HEK293 (cell line): ENCODE results near the gene PLCXD1.

Source experiments
- GFI1B ChIP-seq: fragments of 450-650 bp; formaldehyde crosslinking; IDR thresholded peaks from 2 replicates; pipeline ENCODE4 v1.5.1; 2016; ENCODE audit warnings: missing biosample characterization, missing genetic modification characterization
- HOXC10 ChIP-seq: sonication (generic); formaldehyde crosslinking; IDR thresholded peaks from 2 replicates; pipeline ENCODE4 v1.8.1; 2023; ENCODE audit warnings: mild to moderate bottlenecking, missing genetic modification reagents
- KLF8 ChIP-seq: fragments of 450-650 bp; formaldehyde crosslinking; IDR thresholded peaks from 2 replicates; pipeline ENCODE4 v1.5.1; 2016; ENCODE audit warnings: missing biosample characterization, missing genetic modification characterization
- OVOL3 ChIP-seq: fragments of 450-650 bp; formaldehyde crosslinking; IDR thresholded peaks from 2 replicates; pipeline ENCODE4 v1.5.1; 2016; ENCODE audit warnings: missing biosample characterization, missing genetic modification characterization
- PRDM1 ChIP-seq: fragments of 450-650 bp; formaldehyde crosslinking; IDR thresholded peaks from 2 replicates; pipeline ENCODE4; 2016; ENCODE audit warnings: missing biosample characterization, missing genetic modification characterization
- RBAK ChIP-seq: fragments of 450-650 bp; formaldehyde crosslinking; IDR thresholded peaks from 2 replicates; pipeline ENCODE4 v1.5.1; 2016; ENCODE audit warnings: missing biosample characterization, missing genetic modification characterization
- SALL2 ChIP-seq: fragments of 450-650 bp; formaldehyde crosslinking; IDR thresholded peaks from 2 replicates; pipeline ENCODE4 v1.5.0; 2017; ENCODE audit warnings: missing biosample characterization, mild to moderate bottlenecking, missing genetic modification characterization, borderline replicate concordance
- WT1 ChIP-seq: fragments of 450-650 bp; formaldehyde crosslinking; IDR thresholded peaks from 2 replicates; pipeline ENCODE4 v1.5.1; 2016; ENCODE audit warnings: missing biosample characterization, missing genetic modification characterization
- YY2 ChIP-seq: fragments of 450-650 bp; formaldehyde crosslinking; IDR thresholded peaks from 2 replicates; pipeline ENCODE4 v1.5.1; 2016; ENCODE audit warnings: missing biosample characterization, missing genetic modification characterization
- ZBTB21 ChIP-seq: fragments of 450-650 bp; formaldehyde crosslinking; IDR thresholded peaks from 2 replicates; pipeline ENCODE4 v1.5.1; 2017; ENCODE audit warnings: missing biosample characterization, missing genetic modification characterization
- ZFHX2 ChIP-seq: fragments of 450-650 bp; formaldehyde crosslinking; conservative IDR thresholded peaks from 2 replicates; pipeline ENCODE4 v1.5.1; 2016; ENCODE audit warnings: missing biosample characterization, missing genetic modification characterization
- ZFP37 ChIP-seq: fragments of 450-650 bp; formaldehyde crosslinking; IDR thresholded peaks from 2 replicates; pipeline ENCODE4 v1.5.1; 2016; ENCODE audit warnings: missing biosample characterization, missing genetic modification characterization
- ZNF10 ChIP-seq: fragments of 450-650 bp; formaldehyde crosslinking; IDR thresholded peaks from 2 replicates; pipeline ENCODE4 v1.5.1; 2017; ENCODE audit warnings: missing biosample characterization, missing genetic modification characterization
- ZNF146 ChIP-seq: fragments of 450-650 bp; formaldehyde crosslinking; IDR thresholded peaks from 2 replicates; pipeline ENCODE4 v1.5.1; 2016; ENCODE audit warnings: missing biosample characterization, missing genetic modification characterization
- ZNF19 ChIP-seq: fragments of 450-650 bp; formaldehyde crosslinking; IDR thresholded peaks from 2 replicates; pipeline ENCODE4; 2016; ENCODE audit warnings: missing biosample characterization, missing genetic modification characterization, low read depth
- ZNF266 ChIP-seq: fragments of 450-650 bp; formaldehyde crosslinking; IDR thresholded peaks from 2 replicates; pipeline ENCODE4 v1.5.1; 2016; ENCODE audit warnings: missing biosample characterization, missing genetic modification characterization, low read depth
- ZNF560 ChIP-seq: fragments of 450-650 bp; formaldehyde crosslinking; IDR thresholded peaks from 2 replicates; pipeline ENCODE4 v1.5.1; 2017; ENCODE audit warnings: missing biosample characterization, missing genetic modification characterization, borderline replicate concordance
- ZNF629 ChIP-seq: fragments of 450-650 bp; formaldehyde crosslinking; IDR thresholded peaks from 2 replicates; pipeline ENCODE4 v1.5.1; 2017; ENCODE audit warnings: missing biosample characterization, missing genetic modification characterization
- ZNF76 ChIP-seq: fragments of 450-650 bp; formaldehyde crosslinking; IDR thresholded peaks from 2 replicates; pipeline ENCODE4; 2016; ENCODE audit warnings: low read depth, missing biosample characterization, missing genetic modification characterization, borderline replicate concordance
- ZNF768 ChIP-seq: fragments of 450-650 bp; formaldehyde crosslinking; IDR thresholded peaks from 2 replicates; pipeline ENCODE4 v1.5.1; 2018; ENCODE audit warnings: missing biosample characterization, mild to moderate bottlenecking, missing genetic modification characterization
- ZNF785 ChIP-seq: fragments of 450-650 bp; formaldehyde crosslinking; IDR thresholded peaks from 2 replicates; pipeline ENCODE4 v1.5.1; 2016; ENCODE audit warnings: missing biosample characterization, missing genetic modification characterization
- ZNF791 ChIP-seq: fragments of 450-650 bp; formaldehyde crosslinking; IDR thresholded peaks from 2 replicates; pipeline ENCODE4 v1.5.1; 2016; ENCODE audit warnings: missing biosample characterization, missing genetic modification characterization
- TF ChIP-seq, protein P1 (sequence below): fragments of 450-650 bp; formaldehyde crosslinking; IDR thresholded peaks from 2 replicates; pipeline ENCODE4 v1.5.1; 2016; ENCODE audit warnings: missing biosample characterization, missing genetic modification characterization
- TF ChIP-seq, protein P2 (sequence below): fragments of 450-650 bp; formaldehyde crosslinking; IDR thresholded peaks from 2 replicates; pipeline ENCODE4 v1.5.1; 2016; ENCODE audit warnings: missing biosample characterization, missing genetic modification characterization
- TF ChIP-seq, protein P3 (sequence below): fragments of 450-650 bp; formaldehyde crosslinking; IDR thresholded peaks from 2 replicates; pipeline ENCODE4 v1.5.1; 2016; ENCODE audit warnings: missing biosample characterization, missing genetic modification characterization, borderline replicate concordance
- TF ChIP-seq, protein P4 (sequence below): fragments of 450-650 bp; formaldehyde crosslinking; IDR thresholded peaks from 2 replicates; pipeline ENCODE4 v1.5.1; 2016; ENCODE audit warnings: missing biosample characterization, missing genetic modification characterization
- TF ChIP-seq, protein P5 (sequence below): fragments of 450-650 bp; formaldehyde crosslinking; IDR thresholded peaks from 2 replicates; pipeline ENCODE4 v1.5.1; 2016; ENCODE audit warnings: missing biosample characterization, missing genetic modification characterization, borderline replicate concordance
- TF ChIP-seq, protein P6 (sequence below): fragments of 450-650 bp; formaldehyde crosslinking; IDR thresholded peaks from 2 replicates; pipeline ENCODE4 v1.5.1; 2016; ENCODE audit warnings: missing biosample characterization, missing genetic modification characterization

The PLCXD1 gene

DNA sequence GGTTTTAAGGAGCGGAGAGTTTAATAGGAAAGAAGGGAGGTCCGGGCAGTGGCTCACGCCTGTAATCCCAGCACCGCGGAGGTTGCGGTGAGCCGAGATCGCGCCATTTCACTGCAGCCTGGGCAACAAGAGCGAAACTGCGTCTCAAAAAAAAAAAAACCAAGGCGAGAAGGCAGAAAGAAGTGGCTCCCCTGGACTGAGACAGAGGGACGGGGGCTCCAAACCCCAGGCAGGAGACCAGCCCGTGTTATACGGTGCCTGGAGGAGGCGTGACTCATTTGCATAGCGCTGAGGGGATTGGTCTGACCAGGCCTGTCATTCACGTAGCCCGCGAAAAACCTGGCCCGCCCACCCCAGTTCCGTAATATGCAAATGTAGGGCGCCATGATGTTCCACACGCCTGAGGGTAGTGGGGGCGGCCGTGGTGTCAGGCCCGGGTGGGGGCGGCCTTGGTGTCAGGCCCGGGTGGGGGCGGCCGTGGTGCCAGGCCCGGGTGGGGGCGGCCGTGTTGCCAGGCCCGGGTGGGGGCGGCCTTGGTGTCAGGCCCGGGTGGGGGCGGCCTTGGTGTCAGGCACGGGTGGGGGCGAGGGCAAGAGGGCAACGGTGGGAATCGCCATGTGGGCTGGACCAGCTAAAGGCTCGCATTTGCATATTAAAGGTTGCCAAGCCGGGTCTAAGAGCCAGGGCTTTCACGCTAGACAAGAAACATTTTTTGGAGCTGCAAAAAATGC lies 2.1 kb downstream of the PLCXD1 start (continued):
- peak; percentile 31; the same call in 1 of the 2 replicates for TF ChIP-seq ZNF76 (tag by site-specific recombination)
- no peak for TF ChIP-seq GFI1B (tag by site-specific recombination)
- TF ChIP-seq, protein P1, sequence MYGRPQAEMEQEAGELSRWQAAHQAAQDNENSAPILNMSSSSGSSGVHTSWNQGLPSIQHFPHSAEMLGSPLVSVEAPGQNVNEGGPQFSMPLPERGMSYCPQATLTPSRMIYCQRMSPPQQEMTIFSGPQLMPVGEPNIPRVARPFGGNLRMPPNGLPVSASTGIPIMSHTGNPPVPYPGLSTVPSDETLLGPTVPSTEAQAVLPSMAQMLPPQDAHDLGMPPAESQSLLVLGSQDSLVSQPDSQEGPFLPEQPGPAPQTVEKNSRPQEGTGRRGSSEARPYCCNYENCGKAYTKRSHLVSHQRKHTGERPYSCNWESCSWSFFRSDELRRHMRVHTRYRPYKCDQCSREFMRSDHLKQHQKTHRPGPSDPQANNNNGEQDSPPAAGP (tag by site-specific recombination), result peak; percentile 55; the same call in 1 of the 2 replicates
- peak; percentile 46; the same call in 1 of the 2 replicates for TF ChIP-seq KLF8 (tag by site-specific recombination)
- no peak for TF ChIP-seq HOXC10 (CRISPR knock-in tag)
- no peak for TF ChIP-seq YY2 (tag by site-specific recombination)
- TF ChIP-seq, protein P2, sequence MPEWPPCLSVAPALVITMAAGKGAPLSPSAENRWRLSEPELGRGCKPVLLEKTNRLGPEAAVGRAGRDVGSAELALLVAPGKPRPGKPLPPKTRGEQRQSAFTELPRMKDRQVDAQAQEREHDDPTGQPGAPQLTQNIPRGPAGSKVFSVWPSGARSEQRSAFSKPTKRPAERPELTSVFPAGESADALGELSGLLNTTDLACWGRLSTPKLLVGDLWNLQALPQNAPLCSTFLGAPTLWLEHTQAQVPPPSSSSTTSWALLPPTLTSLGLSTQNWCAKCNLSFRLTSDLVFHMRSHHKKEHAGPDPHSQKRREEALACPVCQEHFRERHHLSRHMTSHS, result no peak
- TF ChIP-seq ZNF768 (tag by site-specific recombination), result no peak
- TF ChIP-seq ZNF266 (tag by site-specific recombination), result no peak
- TF ChIP-seq OVOL3, result no peak
- TF ChIP-seq, protein P3, sequence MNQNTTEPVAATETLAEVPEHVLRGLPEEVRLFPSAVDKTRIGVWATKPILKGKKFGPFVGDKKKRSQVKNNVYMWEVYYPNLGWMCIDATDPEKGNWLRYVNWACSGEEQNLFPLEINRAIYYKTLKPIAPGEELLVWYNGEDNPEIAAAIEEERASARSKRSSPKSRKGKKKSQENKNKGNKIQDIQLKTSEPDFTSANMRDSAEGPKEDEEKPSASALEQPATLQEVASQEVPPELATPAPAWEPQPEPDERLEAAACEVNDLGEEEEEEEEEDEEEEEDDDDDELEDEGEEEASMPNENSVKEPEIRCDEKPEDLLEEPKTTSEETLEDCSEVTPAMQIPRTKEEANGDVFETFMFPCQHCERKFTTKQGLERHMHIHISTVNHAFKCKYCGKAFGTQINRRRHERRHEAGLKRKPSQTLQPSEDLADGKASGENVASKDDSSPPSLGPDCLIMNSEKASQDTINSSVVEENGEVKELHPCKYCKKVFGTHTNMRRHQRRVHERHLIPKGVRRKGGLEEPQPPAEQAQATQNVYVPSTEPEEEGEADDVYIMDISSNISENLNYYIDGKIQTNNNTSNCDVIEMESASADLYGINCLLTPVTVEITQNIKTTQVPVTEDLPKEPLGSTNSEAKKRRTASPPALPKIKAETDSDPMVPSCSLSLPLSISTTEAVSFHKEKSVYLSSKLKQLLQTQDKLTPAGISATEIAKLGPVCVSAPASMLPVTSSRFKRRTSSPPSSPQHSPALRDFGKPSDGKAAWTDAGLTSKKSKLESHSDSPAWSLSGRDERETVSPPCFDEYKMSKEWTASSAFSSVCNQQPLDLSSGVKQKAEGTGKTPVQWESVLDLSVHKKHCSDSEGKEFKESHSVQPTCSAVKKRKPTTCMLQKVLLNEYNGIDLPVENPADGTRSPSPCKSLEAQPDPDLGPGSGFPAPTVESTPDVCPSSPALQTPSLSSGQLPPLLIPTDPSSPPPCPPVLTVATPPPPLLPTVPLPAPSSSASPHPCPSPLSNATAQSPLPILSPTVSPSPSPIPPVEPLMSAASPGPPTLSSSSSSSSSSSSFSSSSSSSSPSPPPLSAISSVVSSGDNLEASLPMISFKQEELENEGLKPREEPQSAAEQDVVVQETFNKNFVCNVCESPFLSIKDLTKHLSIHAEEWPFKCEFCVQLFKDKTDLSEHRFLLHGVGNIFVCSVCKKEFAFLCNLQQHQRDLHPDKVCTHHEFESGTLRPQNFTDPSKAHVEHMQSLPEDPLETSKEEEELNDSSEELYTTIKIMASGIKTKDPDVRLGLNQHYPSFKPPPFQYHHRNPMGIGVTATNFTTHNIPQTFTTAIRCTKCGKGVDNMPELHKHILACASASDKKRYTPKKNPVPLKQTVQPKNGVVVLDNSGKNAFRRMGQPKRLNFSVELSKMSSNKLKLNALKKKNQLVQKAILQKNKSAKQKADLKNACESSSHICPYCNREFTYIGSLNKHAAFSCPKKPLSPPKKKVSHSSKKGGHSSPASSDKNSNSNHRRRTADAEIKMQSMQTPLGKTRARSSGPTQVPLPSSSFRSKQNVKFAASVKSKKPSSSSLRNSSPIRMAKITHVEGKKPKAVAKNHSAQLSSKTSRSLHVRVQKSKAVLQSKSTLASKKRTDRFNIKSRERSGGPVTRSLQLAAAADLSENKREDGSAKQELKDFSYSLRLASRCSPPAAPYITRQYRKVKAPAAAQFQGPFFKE, result no peak
- TF ChIP-seq ZNF19 (tag by site-specific recombination), result no peak
- TF ChIP-seq, protein P4, sequence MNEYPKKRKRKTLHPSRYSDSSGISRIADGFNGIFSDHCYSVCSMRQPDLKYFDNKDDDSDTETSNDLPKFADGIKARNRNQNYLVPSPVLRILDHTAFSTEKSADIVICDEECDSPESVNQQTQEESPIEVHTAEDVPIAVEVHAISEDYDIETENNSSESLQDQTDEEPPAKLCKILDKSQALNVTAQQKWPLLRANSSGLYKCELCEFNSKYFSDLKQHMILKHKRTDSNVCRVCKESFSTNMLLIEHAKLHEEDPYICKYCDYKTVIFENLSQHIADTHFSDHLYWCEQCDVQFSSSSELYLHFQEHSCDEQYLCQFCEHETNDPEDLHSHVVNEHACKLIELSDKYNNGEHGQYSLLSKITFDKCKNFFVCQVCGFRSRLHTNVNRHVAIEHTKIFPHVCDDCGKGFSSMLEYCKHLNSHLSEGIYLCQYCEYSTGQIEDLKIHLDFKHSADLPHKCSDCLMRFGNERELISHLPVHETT, result no peak
- TF ChIP-seq ZNF629 (tag by site-specific recombination), result peak; percentile 44; the same call in 1 of the 2 replicates
- TF ChIP-seq ZNF785 (tag by site-specific recombination), result no peak
- TF ChIP-seq PRDM1, result no peak
- TF ChIP-seq ZBTB21 (tag by site-specific recombination), result no peak
- TF ChIP-seq ZNF146 (tag by site-specific recombination), result no peak
- no peak for TF ChIP-seq ZFP37 (tag by site-specific recombination)
- TF ChIP-seq WT1 (tag by site-specific recombination), result no peak
- TF ChIP-seq SALL2, result no peak
- no peak for TF ChIP-seq ZNF10 (tag by site-specific recombination)
- TF ChIP-seq, protein P5, sequence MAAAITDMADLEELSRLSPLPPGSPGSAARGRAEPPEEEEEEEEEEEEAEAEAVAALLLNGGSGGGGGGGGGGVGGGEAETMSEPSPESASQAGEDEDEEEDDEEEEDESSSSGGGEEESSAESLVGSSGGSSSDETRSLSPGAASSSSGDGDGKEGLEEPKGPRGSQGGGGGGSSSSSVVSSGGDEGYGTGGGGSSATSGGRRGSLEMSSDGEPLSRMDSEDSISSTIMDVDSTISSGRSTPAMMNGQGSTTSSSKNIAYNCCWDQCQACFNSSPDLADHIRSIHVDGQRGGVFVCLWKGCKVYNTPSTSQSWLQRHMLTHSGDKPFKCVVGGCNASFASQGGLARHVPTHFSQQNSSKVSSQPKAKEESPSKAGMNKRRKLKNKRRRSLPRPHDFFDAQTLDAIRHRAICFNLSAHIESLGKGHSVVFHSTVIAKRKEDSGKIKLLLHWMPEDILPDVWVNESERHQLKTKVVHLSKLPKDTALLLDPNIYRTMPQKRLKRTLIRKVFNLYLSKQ (tag by site-specific recombination), result no peak
- peak; percentile 29 for TF ChIP-seq ZFHX2 (tag by site-specific recombination)
- TF ChIP-seq RBAK (tag by site-specific recombination), result no peak
- TF ChIP-seq, protein P6, sequence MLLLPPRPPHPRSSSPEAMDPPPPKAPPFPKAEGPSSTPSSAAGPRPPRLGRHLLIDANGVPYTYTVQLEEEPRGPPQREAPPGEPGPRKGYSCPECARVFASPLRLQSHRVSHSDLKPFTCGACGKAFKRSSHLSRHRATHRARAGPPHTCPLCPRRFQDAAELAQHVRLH (tag by site-specific recombination), result no peak
- TF ChIP-seq ZNF791, result no peak
- TF ChIP-seq ZNF560 (tag by site-specific recombination), result no peak
